Smooth muscle cell (in vitro differentiated cells): ENCODE results near the gene ACTL7B. TPM values are rescaled to one million over a fixed set of nuclear protein-coding genes. Genes with fewer than 3 reads are reported as not detected.
A peak's percentile ranks its signal among the peaks of the same experiment; 100 is the strongest.

Source experiments
- DNase-seq: peaks from one replicate; lab custom pipeline; 2025; ENCODE audit not compliant: unreplicated experiment; lab: John Stamatoyannopoulos, UW
- H2AFZ ChIP-seq: fragments of 200-600 bp; sonication (generic); 2 replicates; pipeline ENCODE4 v1.6.0; 2016; ENCODE audit warnings: antibody characterized with exemption, low read depth, mild to moderate bottlenecking
- H3F3A ChIP-seq: fragments of 200-600 bp; sonication (generic); 2 replicates; pipeline ENCODE4 v1.6.0; 2017; ENCODE audit warnings: antibody characterized with exemption, low read depth
- H3K27ac ChIP-seq: fragments of 200-600 bp; sonication (generic); 2 replicates; pipeline ENCODE4 v1.5.1; 2016; ENCODE audit warnings: low read depth, mild to moderate bottlenecking
- H3K27me3 ChIP-seq: fragments of 200-600 bp; sonication (generic); 2 replicates; pipeline ENCODE4 v1.6.1; 2016; ENCODE audit warnings: low read depth, mild to moderate bottlenecking
- H3K36me3 ChIP-seq: fragments of 200-600 bp; sonication (generic); 2 replicates; pipeline ENCODE4 v1.5.1; 2016; ENCODE audit warnings: low read depth
- H3K4me1 ChIP-seq: fragments of 200-600 bp; sonication (generic); 2 replicates; pipeline ENCODE4 v1.5.1; 2016; ENCODE audit warnings: low read depth
- H3K4me2 ChIP-seq: fragments of 200-600 bp; sonication (generic); 2 replicates; pipeline ENCODE4 v1.6.0; 2016; ENCODE audit warnings: mild to moderate bottlenecking
- H3K4me3 ChIP-seq: fragments of 200-600 bp; sonication (generic); 2 replicates; pipeline ENCODE4 v1.5.1; 2016; ENCODE audit warnings: mild to moderate bottlenecking
- H3K79me2 ChIP-seq: fragments of 200-600 bp; sonication (generic); 2 replicates; pipeline ENCODE4 v1.6.0; 2016; ENCODE audit warnings: low read depth, mild to moderate bottlenecking
- H3K9ac ChIP-seq: fragments of 200-600 bp; sonication (generic); 2 replicates; pipeline ENCODE4 v1.6.0; 2016; ENCODE audit warnings: low read depth
- H3K9me3 ChIP-seq: fragments of 200-600 bp; sonication (generic); replicated peaks from 2 replicates; pipeline ENCODE4 v1.5.1; 2016; ENCODE audit warnings: low read depth
- H4K20me1 ChIP-seq: fragments of 200-600 bp; sonication (generic); 2 replicates; pipeline ENCODE4 v1.6.0; 2016; ENCODE audit warnings: low read depth
- WGBS: methylation state at CpG from one replicate; pipeline ENCODE4 v1.1.7; 2016; ENCODE audit warnings: low lambda C conversion rate; 5-methylcytosine and 5-hydroxymethylcytosine counted together
- polyA plus RNA-seq: library from polyadenylated mRNA; unstranded; fragments of >200 nt; fragmentation: Nextera tagmentation; extraction: Ambion mirVana; gene quantifications from 2 replicates; pipeline ENCODE4 v1.2.1, GENCODE V29; 2016
- total RNA-seq: library from RNA; depleted of rRNA; stranded (reverse); fragments of >200 nt; gene quantifications from 2 replicates; pipeline ENCODE4 v1.2.3, GENCODE V29; 2014
- TF ChIP-seq, protein P1 (sequence below): fragments of 200-600 bp; sonication (generic); IDR thresholded peaks from 2 replicates; pipeline ENCODE4 v1.5.1; 2017; ENCODE audit warnings: borderline replicate concordance, mild to moderate bottlenecking, antibody characterized with exemption; ENCODE audit not compliant: insufficient read depth, poor library complexity, severe bottlenecking

ACTL7B gene
- total and polyA plus RNA-seq, 2 experiments from 2014 or later, result not detected

DNA sequence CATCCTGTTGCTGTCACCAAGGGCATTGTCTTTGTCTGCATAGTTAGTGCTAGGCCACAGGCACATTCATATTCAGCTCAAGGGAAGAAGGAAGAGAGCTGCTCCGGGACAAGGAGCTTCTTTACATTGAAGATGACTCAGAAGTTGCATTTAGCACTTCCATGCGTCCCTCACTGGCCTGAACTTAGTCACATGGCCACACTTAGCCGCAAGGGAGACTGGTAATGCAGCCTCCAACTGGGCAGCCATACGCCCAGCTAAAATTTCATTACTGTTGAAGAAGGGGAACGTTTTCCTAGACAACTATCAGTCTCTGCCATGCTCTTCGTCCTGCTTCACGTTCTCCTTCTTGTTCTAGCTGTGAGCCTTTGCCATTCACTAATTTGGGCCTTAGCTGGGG is 20.0 kb downstream of the ACTL7B start:
- Histone ChIP-seq H3K9me3 (no peaks in the 10 kb centered on the region), H3F3A (peaks cover 3% of the 10 kb centered on the region), H3K27me3 (no peaks in the 10 kb centered on the region), H4K20me1 (no peaks in the 10 kb centered on the region), H2AFZ (no peak overlapping the region), H3K4me2 (peak overlapping the region; percentile 3), H3K79me2 (no peaks in the 10 kb centered on the region), H3K27ac (peak overlapping the region; percentile 67), H3K4me1 (peaks cover 21% of the 10 kb centered on the region), H3K36me3 (no peaks in the 10 kb centered on the region), H3K4me3 (no peak overlapping the region), H3K9ac (no peak overlapping the region)
- TF ChIP-seq, protein P1, sequence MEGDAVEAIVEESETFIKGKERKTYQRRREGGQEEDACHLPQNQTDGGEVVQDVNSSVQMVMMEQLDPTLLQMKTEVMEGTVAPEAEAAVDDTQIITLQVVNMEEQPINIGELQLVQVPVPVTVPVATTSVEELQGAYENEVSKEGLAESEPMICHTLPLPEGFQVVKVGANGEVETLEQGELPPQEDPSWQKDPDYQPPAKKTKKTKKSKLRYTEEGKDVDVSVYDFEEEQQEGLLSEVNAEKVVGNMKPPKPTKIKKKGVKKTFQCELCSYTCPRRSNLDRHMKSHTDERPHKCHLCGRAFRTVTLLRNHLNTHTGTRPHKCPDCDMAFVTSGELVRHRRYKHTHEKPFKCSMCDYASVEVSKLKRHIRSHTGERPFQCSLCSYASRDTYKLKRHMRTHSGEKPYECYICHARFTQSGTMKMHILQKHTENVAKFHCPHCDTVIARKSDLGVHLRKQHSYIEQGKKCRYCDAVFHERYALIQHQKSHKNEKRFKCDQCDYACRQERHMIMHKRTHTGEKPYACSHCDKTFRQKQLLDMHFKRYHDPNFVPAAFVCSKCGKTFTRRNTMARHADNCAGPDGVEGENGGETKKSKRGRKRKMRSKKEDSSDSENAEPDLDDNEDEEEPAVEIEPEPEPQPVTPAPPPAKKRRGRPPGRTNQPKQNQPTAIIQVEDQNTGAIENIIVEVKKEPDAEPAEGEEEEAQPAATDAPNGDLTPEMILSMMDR, result no peak
- 58% methylated on average over 7 of the region's 7 CpGs for WGBS
- DNase-seq, result no peak

DNA sequence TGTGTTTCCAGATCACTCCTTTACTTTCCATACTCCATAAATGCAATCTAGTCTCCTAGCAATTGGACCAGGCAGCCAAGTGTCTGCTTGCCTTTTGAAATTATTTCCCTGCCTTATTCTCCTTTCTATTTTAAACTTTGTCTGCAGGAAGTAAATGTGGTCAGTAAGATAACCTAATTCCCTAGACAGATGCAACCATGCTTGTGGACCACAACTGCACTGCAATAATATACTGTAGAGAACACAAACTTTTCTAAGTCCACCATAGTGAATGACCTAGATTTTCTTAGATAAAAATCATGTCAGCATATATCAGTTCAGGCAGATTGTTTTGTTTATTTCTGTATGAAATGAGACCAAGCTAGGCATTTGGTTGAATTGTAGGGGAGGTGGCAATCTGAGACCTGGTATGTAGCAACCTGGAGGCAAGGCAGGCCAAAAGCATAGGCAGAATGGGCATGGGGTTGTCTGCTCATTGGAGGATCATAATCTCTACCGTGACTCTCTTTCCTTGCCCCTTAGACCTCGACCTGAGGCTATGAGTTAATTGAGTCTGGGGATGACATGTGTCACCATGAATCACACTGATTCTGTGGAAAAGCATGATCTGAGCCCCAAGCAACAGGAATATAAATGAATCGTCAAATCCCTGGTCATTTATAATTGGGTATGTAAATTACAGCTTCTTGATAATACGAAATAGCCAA is 20.7 kb downstream of the ACTL7B start:
- H3K9ac ChIP-seq, result no peak overlapping the region
- H3F3A ChIP-seq, result peaks cover 3% of the 10 kb centered on the region
- H3K27me3 ChIP-seq, result no peaks in the 10 kb centered on the region
- no peak overlapping the region for H2AFZ ChIP-seq
- H3K4me2 ChIP-seq, result peak overlapping the region; percentile 3
- 74% methylated on average over 4 of the region's 4 CpGs for WGBS
- no peaks in the 10 kb centered on the region for H4K20me1 ChIP-seq
- TF ChIP-seq, protein P1, result no peak
- H3K79me2 ChIP-seq, result no peaks in the 10 kb centered on the region
- H3K27ac ChIP-seq, result peak overlapping the region; percentile 67
- no peaks in the 10 kb centered on the region for H3K36me3 ChIP-seq
- peaks cover 21% of the 10 kb centered on the region for H3K4me1 ChIP-seq
- no peaks in the 10 kb centered on the region for H3K9me3 ChIP-seq
- no peak overlapping the region for H3K4me3 ChIP-seq
- no peak for DNase-seq

DNA sequence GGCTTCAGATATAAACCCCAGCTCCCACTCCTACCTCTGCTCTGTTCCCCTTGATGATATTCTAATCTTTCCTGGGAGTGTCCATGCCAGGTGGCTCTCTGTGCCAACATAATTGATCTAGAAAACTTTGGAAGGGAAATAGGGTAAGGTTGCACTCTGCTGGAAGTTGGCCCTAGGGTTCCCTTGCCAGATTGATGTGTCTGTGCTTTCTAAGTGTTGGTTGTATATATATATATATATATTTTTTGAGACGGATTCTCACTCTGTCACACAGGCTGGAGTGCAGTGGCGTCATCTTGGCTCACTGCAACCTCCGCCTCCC is 23.6 kb downstream of the ACTL7B start:
- Histone ChIP-seq H3F3A (peaks cover 3% of the 10 kb centered on the region), H4K20me1 (no peaks in the 10 kb centered on the region), H3K9me3 (no peaks in the 10 kb centered on the region), H3K27ac (peak overlapping the region; percentile 31), H3K36me3 (no peaks in the 10 kb centered on the region), H3K4me1 (peaks cover 13% of the 10 kb centered on the region), H3K9ac (no peak overlapping the region), H3K27me3 (no peaks in the 10 kb centered on the region), H2AFZ (no peak overlapping the region), H3K79me2 (no peaks in the 10 kb centered on the region), H3K4me3 (no peak overlapping the region), H3K4me2 (no peak overlapping the region)
- TF ChIP-seq, protein P1, result no peak
- DNase-seq, result no peak
- WGBS, result 95% methylated on average over 3 of the region's 3 CpGs
